Activated CD4-positive, alpha-beta T cell treated with anti-CD3 and anti-CD28 coated beads, Interleukin-2, amount 10 ng/mL, durations not matched to agents 24 days and 14 days (primary cell): ENCODE data around the gene ITGAX. TPM values are rescaled to one million over a fixed set of nuclear protein-coding genes. Genes with fewer than 3 reads are reported as not detected.
"Not testable (repeated sequence)": the region's sequence is repeated elsewhere in the genome, so short reads cannot be mapped to it uniquely, and the experiment has no call there.

Source experiments
- DNase-seq: peaks from one replicate; pipeline ENCODE4 v3.0.0; 2022
- H3K27ac Mint-ChIP-seq: one replicate; pipeline ENCODE4 v1.8.0; 2022; ENCODE audit warnings: mild to moderate bottlenecking, mixed read lengths
- H3K27me3 Mint-ChIP-seq: one replicate; pipeline ENCODE4 v1.8.0; 2022; ENCODE audit warnings: mixed read lengths
- H3K36me3 Mint-ChIP-seq: one replicate; pipeline ENCODE4 v1.8.0; 2022; ENCODE audit warnings: low read depth, mild to moderate bottlenecking, mixed read lengths
- H3K4me1 Mint-ChIP-seq: one replicate; pipeline ENCODE4 v1.8.0; 2021; ENCODE audit warnings: mixed read lengths
- H3K4me3 Mint-ChIP-seq: one replicate; pipeline ENCODE4 v1.8.0; 2022; ENCODE audit warnings: mild to moderate bottlenecking, moderate library complexity, mixed read lengths
- H3K9me3 Mint-ChIP-seq: one replicate; pipeline ENCODE4 v1.8.0; 2021; ENCODE audit warnings: mixed read lengths
- intact Hi-C: fragments of 100-400 bp; cut with micrococcal nuclease; formaldehyde crosslinking; loops from one replicate; pipeline ENCODE4 v1.15.1; 2023
- total RNA-seq: library from RNA; stranded (reverse); gene quantifications from 2 replicates; pipeline ENCODE4 v1.2.3, GENCODE V29; 2022

The ITGAX gene
- total RNA-seq, 1 donor from 2014 or later: 45.9 TPM

DNA sequence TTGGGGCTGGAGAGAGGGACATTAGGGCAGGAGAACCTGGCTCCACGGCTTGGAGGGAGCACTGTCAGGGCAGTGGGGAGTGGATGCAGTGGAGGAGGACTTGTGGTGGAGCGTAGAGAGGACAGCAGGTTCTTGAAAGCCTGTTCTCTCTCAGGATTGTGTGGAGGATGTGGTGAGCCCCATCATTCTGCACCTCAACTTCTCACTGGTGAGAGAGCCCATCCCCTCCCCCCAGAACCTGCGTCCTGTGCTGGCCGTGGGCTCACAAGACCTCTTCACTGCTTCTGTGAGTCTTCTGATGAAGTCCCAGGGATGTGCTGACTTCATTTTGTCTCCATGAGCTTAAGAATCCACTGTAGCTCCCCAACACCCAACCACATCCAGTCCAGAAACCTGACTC, 59.7 kb downstream of the ITGAX start:
- Mint-ChIP-seq H3K4me1 (peaks cover 23% of the 10 kb centered on the region), H3K27me3 (no peaks in the 10 kb centered on the region), H3K9me3 (no peaks in the 10 kb centered on the region), H3K27ac (no peak overlapping the region), H3K4me3 (no peak overlapping the region), H3K36me3 (no peaks in the 10 kb centered on the region)
- intact Hi-C loops: no loop called here
- no peak for DNase-seq

DNA sequence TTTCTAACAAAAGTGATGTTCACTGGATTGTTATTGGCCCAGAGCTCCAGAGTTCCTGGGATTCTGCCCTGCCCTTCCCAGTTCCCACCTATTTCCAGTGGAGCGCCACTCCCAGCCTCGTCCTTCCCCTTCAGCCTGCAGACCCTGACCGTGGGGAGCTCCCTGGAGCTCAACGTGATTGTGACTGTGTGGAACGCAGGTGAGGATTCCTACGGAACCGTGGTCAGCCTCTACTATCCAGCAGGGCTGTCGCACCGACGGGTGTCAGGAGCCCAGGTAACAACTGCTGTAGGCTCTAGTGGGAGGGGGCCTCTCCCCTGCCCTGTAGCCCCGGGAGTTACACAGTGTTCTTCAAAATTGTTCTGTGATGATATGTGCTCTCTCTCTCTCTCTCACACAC, 61.4 kb downstream of the ITGAX start:
- intact Hi-C loops: no loop called here
- Mint-ChIP-seq H3K27ac (peak overlapping the region; percentile 40), H3K36me3 (peaks cover 4% of the 10 kb centered on the region), H3K4me3 (no peak overlapping the region), H3K9me3 (no peaks in the 10 kb centered on the region), H3K27me3 (no peaks in the 10 kb centered on the region), H3K4me1 (peaks cover 34% of the 10 kb centered on the region)
- DNase-seq: no peak

DNA sequence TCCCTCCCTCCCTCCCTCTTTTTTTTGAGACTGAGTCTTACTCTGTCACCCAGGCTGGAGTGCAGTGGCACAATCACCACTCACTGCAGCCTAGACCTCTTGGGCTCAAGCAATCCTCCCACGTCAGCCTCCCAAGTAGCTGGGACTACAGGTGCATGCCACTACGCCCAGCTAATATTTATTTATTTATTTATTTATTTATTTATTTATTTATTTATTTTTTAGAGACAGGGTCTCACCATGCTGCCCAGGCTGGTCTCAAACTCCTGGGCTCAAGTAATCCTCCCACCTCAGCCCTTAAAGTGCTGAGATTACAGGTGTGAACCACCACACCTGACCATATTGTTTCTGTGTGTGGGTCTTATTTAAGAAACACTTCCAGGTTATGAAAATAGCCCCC, 62.1 kb downstream of the ITGAX start:
- H3K4me3 Mint-ChIP-seq, H3K9me3 Mint-ChIP-seq, H3K27me3 Mint-ChIP-seq, H3K27ac Mint-ChIP-seq, intact Hi-C loops, DNase-seq, H3K36me3 Mint-ChIP-seq: not testable (repeated sequence)
- peaks cover 39% of the 10 kb centered on the region for H3K4me1 Mint-ChIP-seq

DNA sequence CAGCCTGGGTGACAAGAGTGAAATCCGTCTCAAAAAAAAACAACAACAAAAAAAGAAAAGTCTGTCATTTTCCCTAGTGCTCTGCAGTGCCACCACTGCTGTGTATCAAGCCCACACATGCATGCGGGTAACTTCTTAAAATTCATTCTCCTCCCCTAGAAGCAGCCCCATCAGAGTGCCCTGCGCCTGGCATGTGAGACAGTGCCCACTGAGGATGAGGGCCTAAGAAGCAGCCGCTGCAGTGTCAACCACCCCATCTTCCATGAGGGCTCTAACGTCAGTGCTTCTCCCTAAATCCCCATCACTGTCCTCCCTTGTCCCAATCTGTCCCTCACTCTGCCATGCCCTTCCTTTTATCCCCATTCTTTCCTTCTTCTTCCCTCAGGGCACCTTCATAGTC, 62.9 kb downstream of the ITGAX start:
- Mint-ChIP-seq H3K27me3 (no peaks in the 10 kb centered on the region), H3K27ac (no peak overlapping the region), H3K4me1 (peaks cover 47% of the 10 kb centered on the region), H3K4me3 (no peak overlapping the region), H3K36me3 (peaks cover 4% of the 10 kb centered on the region), H3K9me3 (no peaks in the 10 kb centered on the region)
- DNase-seq: no peak
- intact Hi-C loops: no loop called here

DNA sequence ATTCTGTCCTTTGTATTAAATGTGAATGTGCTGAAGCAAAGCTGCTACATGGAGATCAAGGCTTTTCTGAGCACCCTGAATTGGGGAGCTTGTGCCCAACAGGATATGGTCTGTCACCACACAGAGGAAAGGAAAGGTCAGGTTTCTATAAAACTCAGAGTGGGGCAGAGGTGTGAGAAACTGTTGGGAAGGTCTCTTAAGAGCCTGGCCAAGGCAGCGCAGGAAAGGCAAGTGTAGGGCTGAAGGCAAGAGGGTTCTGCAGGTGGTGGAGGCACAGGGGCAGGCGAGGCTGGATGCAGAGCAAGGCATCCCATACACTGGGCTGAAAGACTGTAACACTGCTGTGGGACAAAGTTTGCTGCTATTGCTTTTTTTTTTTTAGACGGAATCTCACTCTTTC, 65.1 kb downstream of the ITGAX start:
- DNase-seq: peak; percentile 69
- Mint-ChIP-seq H3K27me3 (no peaks in the 10 kb centered on the region), H3K27ac (peak overlapping the region; percentile 84), H3K36me3 (peaks cover 4% of the 10 kb centered on the region), H3K4me3 (peak overlapping the region; percentile 42), H3K9me3 (no peaks in the 10 kb centered on the region), H3K4me1 (peaks cover 43% of the 10 kb centered on the region)
- intact Hi-C loops: loop anchor here (1.0 to 10.0 kb wide), 3 partner anchors 65 to 241 kb away; partner anchors contain the start of gene ITGAX

DNA sequence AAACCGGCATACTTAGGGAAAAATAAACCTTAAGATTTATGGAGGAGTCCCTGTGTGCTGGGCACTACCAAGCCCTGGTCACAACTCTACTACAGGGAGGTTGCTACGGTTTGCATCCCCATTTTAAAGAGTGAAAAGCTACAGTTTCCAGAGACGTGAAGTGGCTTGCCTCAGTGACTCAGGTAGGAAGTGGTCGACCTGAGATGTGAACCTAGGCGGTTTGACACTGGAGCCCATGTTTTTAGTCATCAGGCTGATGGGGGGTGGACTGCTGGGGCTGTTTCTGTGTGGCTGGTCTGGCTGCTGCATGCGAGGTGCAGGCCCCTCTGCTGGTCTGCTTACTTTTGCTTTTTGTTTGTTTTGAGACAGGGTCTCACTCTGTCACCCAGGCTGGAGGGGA, 66.6 kb downstream of the ITGAX start:
- Mint-ChIP-seq H3K9me3 (no peaks in the 10 kb centered on the region), H3K27ac (peak overlapping the region; percentile 83), H3K4me3 (peak overlapping the region; percentile 58), H3K4me1 (peaks cover 40% of the 10 kb centered on the region), H3K27me3 (no peaks in the 10 kb centered on the region), H3K36me3 (peaks cover 4% of the 10 kb centered on the region)
- intact Hi-C loops: loop anchor here (1.0 to 10.0 kb wide), 3 partner anchors 35 to 157 kb away; partner anchors contain the start of gene ITGAX
- DNase-seq: peak; percentile 87

DNA sequence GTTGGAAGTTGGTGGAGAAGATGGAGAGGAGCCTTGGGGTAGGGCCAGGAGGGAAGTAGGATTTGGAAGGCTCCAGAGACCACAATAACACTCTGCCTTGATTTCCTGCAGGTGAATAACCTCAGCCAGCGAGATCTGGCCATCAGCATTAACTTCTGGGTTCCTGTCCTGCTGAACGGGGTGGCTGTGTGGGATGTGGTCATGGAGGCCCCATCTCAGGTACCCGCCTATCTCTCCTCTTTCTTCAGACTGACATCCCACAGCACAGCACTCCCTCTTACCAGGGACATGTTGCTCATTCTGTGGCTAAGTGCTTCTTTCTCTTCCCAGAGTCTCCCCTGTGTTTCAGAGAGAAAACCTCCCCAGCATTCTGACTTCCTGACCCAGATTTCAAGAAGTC, 68.3 kb downstream of the ITGAX start:
- peaks cover 4% of the 10 kb centered on the region for H3K36me3 Mint-ChIP-seq
- H3K4me1 Mint-ChIP-seq: peaks cover 37% of the 10 kb centered on the region
- no peaks in the 10 kb centered on the region for H3K9me3 Mint-ChIP-seq
- H3K27ac Mint-ChIP-seq: peak overlapping the region; percentile 32
- intact Hi-C loops: loop anchor here (10.0 kb wide), 1 partner anchor 158 kb away; no protein-coding TSS in a partner anchor
- H3K27me3 Mint-ChIP-seq: no peaks in the 10 kb centered on the region
- DNase-seq: no peak
- no peak overlapping the region for H3K4me3 Mint-ChIP-seq

DNA sequence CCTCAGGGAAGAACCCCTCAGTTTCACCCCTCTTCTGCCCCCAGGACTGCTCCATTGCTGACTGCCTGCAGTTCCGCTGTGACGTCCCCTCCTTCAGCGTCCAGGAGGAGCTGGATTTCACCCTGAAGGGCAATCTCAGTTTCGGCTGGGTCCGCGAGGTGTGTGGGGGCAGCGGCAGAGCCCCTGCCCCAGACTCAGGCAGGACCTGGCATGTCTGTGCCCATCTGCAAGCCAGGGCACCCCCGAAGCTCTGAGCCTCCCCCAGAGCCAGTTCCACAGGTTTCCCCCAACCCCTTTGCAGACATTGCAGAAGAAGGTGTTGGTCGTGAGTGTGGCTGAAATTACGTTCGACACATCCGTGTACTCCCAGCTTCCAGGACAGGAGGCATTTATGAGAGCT, 68.8 kb downstream of the ITGAX start:
- Mint-ChIP-seq H3K27me3 (no peaks in the 10 kb centered on the region), H3K4me3 (no peak overlapping the region), H3K9me3 (no peaks in the 10 kb centered on the region), H3K4me1 (peaks cover 37% of the 10 kb centered on the region), H3K27ac (no peak overlapping the region), H3K36me3 (peaks cover 4% of the 10 kb centered on the region)
- intact Hi-C loops: loop anchor here (10.0 kb wide), 1 partner anchor 159 kb away; no protein-coding TSS in a partner anchor
- no peak for DNase-seq

DNA sequence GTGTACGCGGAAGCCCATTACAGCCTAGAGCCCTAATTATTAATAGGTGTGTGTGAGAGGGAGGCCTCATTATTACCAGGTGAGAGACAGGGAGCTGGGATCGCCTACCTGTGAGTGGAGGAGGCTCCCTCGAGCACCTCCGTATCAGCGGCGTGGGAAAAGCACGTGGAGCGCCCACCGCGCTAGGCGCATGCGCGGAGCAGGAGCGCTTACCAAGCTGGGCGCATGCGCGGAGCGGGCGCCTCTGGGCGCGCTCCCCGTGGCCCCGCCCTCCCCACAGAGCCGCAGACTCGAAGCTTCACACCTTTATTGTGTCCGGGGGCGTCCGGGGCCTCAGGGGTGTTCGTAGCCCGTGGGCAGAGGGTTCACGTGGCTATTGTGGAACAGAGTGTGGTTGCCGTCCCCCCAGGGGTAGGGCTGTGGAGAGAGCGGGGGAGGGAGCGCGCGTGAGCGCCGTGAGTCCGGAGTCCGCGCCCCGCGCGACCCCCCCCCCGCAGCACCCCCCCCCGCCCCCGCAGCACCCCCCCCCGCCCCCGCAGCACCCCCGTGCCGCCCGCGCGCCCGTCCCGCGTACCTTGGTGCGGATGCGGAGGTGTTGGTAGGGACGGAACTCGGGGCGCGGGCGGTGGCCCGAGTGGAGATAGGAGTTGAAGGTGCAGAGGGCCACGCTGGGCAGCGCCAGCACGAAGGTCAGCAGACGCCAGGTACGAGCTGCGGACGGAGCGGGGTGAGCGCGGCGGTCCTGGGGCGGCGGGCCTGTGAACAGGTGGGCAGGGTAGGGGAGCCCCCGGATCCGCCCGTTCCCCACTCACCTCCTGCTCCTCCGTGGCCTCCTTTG, 72.7 kb downstream of the ITGAX start:
- Mint-ChIP-seq H3K36me3 (no peaks in the 10 kb centered on the region), H3K4me3 (peak overlapping the region; percentile 17), H3K27me3 (no peaks in the 10 kb centered on the region), H3K4me1 (peaks cover 19% of the 10 kb centered on the region), H3K27ac (no peak overlapping the region), H3K9me3 (no peaks in the 10 kb centered on the region)
- DNase-seq: peak; percentile 88
- intact Hi-C loops: loop anchor here (10.0 kb wide), 1 partner anchor 163 kb away; no protein-coding TSS in a partner anchor

DNA sequence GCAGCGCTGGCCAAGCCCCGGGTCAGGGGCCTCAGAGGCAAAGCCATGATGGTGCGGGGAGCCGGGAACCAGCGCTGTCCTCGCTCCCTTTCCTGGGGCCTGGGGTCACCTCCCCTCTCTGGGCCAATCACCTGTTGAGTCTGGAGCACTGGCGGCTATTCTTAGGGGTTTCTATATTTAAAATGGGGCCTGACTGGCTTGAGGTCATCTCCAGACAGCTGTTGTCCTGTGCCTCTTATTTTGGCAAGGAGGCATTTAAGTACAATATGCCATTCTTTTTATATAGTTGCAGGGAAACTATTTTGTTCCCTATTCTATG, 73.3 kb downstream of the ITGAX start, which contains the start of gene COX6A2:
Gene COX6A2 (minus strand): TSS at position 82 of the 319 bp plus-strand sequence. CDS start 35 bp downstream, at position 47.
- Mint-ChIP-seq H3K27ac (peak within 1 kb of the TSS; percentile 8), H3K9me3 (no peaks in the 10 kb centered on the region), H3K27me3 (no peaks in the 10 kb centered on the region), H3K36me3 (no peaks in the 10 kb centered on the region), H3K4me1 (peaks cover 15% of the 10 kb centered on the region), H3K4me3 (peak within 1 kb of the TSS; percentile 17)
- no peak for DNase-seq
- intact Hi-C loops: loop anchor here (10.0 kb wide), 1 partner anchor 163 kb away; no protein-coding TSS in a partner anchor

DNA sequence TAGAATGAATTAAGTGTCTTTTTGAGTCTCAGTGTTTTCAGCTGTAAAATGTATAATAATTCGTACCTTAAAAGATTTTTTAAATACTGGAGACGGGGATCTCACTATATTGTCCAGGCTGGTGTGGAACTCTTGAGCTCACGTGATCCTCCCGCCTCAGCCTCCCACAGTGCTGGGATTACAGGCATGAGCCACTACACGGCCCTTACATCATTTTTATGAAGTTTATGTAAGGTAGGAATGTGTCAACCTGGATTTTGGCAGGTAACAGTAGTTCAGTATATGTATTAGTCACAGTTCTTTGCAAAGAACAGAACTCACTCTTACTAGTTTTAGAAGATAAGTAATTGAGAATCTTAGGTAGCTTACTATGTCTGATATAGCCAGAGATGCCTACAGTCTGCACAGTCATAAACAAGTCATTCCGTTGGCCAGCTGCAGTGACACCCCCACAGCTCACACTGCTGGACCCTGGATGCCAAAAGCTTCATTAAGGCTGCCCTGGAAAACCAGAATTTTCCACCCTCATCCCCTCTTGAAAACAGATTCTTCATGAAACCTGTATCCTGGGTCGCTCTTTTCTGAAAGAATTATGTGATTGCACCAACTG, 73.8 kb downstream of the ITGAX start:
- Mint-ChIP-seq H3K9me3 (no peaks in the 10 kb centered on the region), H3K36me3 (no peaks in the 10 kb centered on the region), H3K27ac (peak overlapping the region; percentile 8), H3K4me1 (peaks cover 10% of the 10 kb centered on the region), H3K27me3 (no peaks in the 10 kb centered on the region), H3K4me3 (no peak overlapping the region)
- DNase-seq: no peak
- intact Hi-C loops: loop anchor here (10.0 kb wide), 1 partner anchor 164 kb away; no protein-coding TSS in a partner anchor

DNA sequence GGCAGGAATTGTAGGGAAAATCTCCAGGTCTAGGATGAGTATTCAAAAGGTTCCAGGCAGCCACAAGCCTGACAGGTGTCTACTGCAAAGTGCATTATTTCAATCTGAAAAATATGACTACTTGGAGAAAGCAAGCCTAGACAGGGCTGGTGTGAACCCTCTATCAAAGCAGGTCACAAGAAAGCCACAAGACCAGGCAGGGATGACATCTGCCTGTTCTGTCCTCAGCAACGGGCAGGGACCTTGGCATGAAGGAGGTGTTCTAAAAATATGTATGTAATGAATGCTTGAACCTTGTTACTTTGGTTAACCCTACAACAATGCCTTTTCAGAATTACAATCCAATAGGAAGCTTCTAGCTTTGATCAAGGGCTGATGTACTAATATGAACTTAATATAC, 74.3 kb downstream of the ITGAX start:
- Mint-ChIP-seq H3K36me3 (no peaks in the 10 kb centered on the region), H3K27me3 (no peaks in the 10 kb centered on the region), H3K4me3 (no peak overlapping the region), H3K9me3 (no peaks in the 10 kb centered on the region), H3K4me1 (peaks cover 10% of the 10 kb centered on the region), H3K27ac (peak overlapping the region; percentile 8)
- intact Hi-C loops: loop anchor here (10.0 kb wide), 1 partner anchor 165 kb away; no protein-coding TSS in a partner anchor
- no peak for DNase-seq

DNA sequence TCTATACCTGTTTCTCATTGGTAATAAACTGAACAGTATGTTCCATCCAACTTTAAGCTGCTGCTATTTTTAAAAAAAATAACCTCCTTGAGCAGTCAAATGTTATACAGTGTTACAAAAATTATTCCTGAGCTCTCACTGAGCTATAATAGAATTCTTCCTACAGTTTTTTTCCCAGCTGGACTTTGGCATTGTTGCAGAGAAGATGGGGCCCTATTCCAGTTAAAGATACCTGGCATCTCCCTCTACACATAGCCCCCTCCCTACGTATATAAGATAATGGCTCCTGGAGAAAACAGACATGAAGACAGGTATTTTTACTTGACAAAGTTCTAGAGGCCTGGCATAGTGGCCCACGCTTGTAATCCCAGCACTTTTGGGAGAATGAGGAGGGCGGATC, 74.8 kb downstream of the ITGAX start:
- intact Hi-C loops: loop anchor here (10.0 kb wide), 1 partner anchor 165 kb away; no protein-coding TSS in a partner anchor
- Mint-ChIP-seq H3K27me3 (no peaks in the 10 kb centered on the region), H3K27ac (no peak overlapping the region), H3K9me3 (no peaks in the 10 kb centered on the region), H3K4me1 (peaks cover 10% of the 10 kb centered on the region), H3K36me3 (no peaks in the 10 kb centered on the region), H3K4me3 (no peak overlapping the region)
- no peak for DNase-seq
